ENCODE data around the gene CPNE5. TPM values are rescaled to one million over a fixed set of nuclear protein-coding genes. Genes with fewer than 3 reads are reported as not detected.

The CPNE5 gene
- total and polyA plus RNA-seq, 3 donors from 2014 or later = 44.2 to 137 (median 97.8) TPM

GRCh38 chr6:36697481-36697903 lies 141.8 kb downstream of the CPNE5 start, which contains the start of gene RAB44:
Gene RAB44 (plus strand): TSS chr6:36697826. CDS start chr6:36704236, 6,410 bp downstream.
- Histone ChIP-seq H3K9me3 (no peaks in the 10 kb centered on the region), H3K36me3 (ENCODE audit: low read depth, missing control alignments) (no peaks in the 10 kb centered on the region), H3K27me3 (no peaks in the 10 kb centered on the region), H3K4me1 (peaks cover 7% of the 10 kb centered on the region), H3K4me3 (no peak within 1 kb of the TSS), H3K27ac (no peak within 1 kb of the TSS)
- TF ChIP-seq POLR2A (IDR thresholded peaks at IDR 0.05) = no peak
- no peak for TF ChIP-seq CTCF (IDR thresholded peaks at IDR 0.05)
- intact Hi-C loops (cut with DNase I; ENCODE audit: low total_unique reads) = no loop called here
- DNase-seq = no peak
- 84 to 95% methylated on average over 5 to 7 of the region's 7 CpGs for WGBS, 2 donors

GRCh38 chr6:36695414-36695813 lies 143.8 kb downstream of the CPNE5 start:
- no peaks in the 10 kb centered on the region for H3K27me3 ChIP-seq
- no peak for TF ChIP-seq POLR2A (IDR thresholded peaks at IDR 0.05)
- no peak for TF ChIP-seq CTCF (IDR thresholded peaks at IDR 0.05)
- WGBS, 2 donors = 70 to 79% methylated on average over 2 of the region's 2 CpGs
- H3K4me1 ChIP-seq = peaks cover 10% of the 10 kb centered on the region
- H3K4me3 ChIP-seq = no peak overlapping the region
- H3K36me3 ChIP-seq (ENCODE audit: low read depth, missing control alignments) = no peaks in the 10 kb centered on the region
- intact Hi-C loops (cut with DNase I; ENCODE audit: low total_unique reads) = no loop called here
- H3K27ac ChIP-seq = no peak overlapping the region
- no peak for DNase-seq
- H3K9me3 ChIP-seq = no peaks in the 10 kb centered on the region

- H3K27ac ChIP-seq = no peak overlapping the region
- 72 to 76% methylated on average over 6 of the region's 6 CpGs for WGBS, 2 donors
- no peak overlapping the region for H3K4me3 ChIP-seq
- no peak for DNase-seq
- TF ChIP-seq CTCF (IDR thresholded peaks at IDR 0.05) = no peak
- TF ChIP-seq POLR2A (IDR thresholded peaks at IDR 0.05) = no peak
- H3K36me3 ChIP-seq (ENCODE audit: low read depth, missing control alignments) = no peaks in the 10 kb centered on the region
- H3K4me1 ChIP-seq = peaks cover 10% of the 10 kb centered on the region
- H3K9me3 ChIP-seq = no peaks in the 10 kb centered on the region
- H3K27me3 ChIP-seq = no peaks in the 10 kb centered on the region
- intact Hi-C loops (cut with DNase I; ENCODE audit: low total_unique reads) = no loop called here
Measured at GRCh38 chr6:36694616-36695015, 144.6 kb downstream of the CPNE5 start.

- Histone ChIP-seq H3K27ac (no peak overlapping the region), H3K4me3 (no peak overlapping the region), H3K4me1 (peaks cover 10% of the 10 kb centered on the region), H3K36me3 (ENCODE audit: low read depth, missing control alignments) (no peaks in the 10 kb centered on the region), H3K27me3 (no peaks in the 10 kb centered on the region), H3K9me3 (no peaks in the 10 kb centered on the region)
- no peak for TF ChIP-seq CTCF (IDR thresholded peaks at IDR 0.05)
- DNase-seq = peak; percentile 43
- WGBS, 2 donors = 37 to 45% methylated on average over 27 of the region's 27 CpGs
- intact Hi-C loops (cut with DNase I; ENCODE audit: low total_unique reads) = no loop called here
Measured at GRCh38 chr6:36692861-36693702, 146.2 kb downstream of the CPNE5 start.

- H3K4me1 ChIP-seq = peaks cover 10% of the 10 kb centered on the region
- intact Hi-C loops (cut with DNase I; ENCODE audit: low total_unique reads) = no loop called here
- no peak overlapping the region for H3K27ac ChIP-seq
- H3K27me3 ChIP-seq = no peaks in the 10 kb centered on the region
- no peak for DNase-seq
- 83 to 87% methylated on average over 3 of the region's 3 CpGs for WGBS, 2 donors
- H3K36me3 ChIP-seq (ENCODE audit: low read depth, missing control alignments) = no peaks in the 10 kb centered on the region
- TF ChIP-seq CTCF (IDR thresholded peaks at IDR 0.05) (no peak), POLR2A (IDR thresholded peaks at IDR 0.05) (no peak)
- no peaks in the 10 kb centered on the region for H3K9me3 ChIP-seq
- no peak overlapping the region for H3K4me3 ChIP-seq
Measured at GRCh38 chr6:36692220-36692619, 147.0 kb downstream of the CPNE5 start.
